Activated CD4-positive, alpha-beta T cell treated with anti-CD3 and anti-CD28 coated beads, Interleukin-2, amount 50 U/mL, for 16 hours (primary cell): ENCODE measurements around the gene CCDC107.
"Not testable (repeated sequence)": the region's sequence is repeated elsewhere in the genome, so short reads cannot be mapped to it uniquely, and the experiment has no call there.

Source experiments
- DNase-seq: peaks from one replicate; pipeline ENCODE4 v3.0.0-alpha.2; 2020

The CCDC107 gene

DNA sequence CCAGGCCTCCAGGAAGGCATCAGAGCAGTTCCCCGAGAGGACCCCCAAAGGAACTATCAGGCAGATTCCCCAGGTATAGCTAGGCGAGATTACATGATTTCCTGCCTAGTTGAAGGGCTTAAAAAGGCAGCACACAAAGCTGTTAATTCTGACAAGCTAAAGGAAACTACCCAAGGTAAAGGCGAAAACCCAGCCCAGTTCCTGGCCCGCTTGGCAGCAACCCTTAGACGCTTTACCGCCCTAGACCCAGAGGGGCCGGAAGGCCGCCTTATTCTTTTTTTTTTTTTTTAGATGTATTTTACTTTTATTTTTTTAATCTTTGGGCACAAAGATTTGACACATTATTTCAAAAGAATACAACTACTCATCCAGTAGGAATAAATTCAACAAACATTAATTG lies 19.3 kb upstream of the CCDC107 start:
- not testable (repeated sequence) for DNase-seq

DNA sequence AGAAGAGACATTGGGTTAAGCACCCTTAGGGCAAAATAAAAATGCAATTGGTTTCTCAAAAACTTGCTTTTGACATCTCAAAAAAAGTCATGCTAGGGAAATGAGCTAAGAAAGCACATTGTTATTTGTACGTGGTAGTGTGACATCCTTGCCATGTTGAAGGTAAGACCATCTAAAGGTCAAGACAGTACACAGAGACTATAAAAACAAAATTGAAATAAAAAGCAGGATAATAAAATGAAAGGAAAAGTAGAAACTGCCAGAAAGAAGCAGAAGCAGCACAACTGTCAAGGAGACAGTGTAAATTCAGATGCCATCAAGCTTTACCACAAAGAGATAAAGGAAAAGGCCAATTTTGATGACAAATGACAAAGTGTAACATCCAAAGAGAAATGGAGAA lies 18.9 kb upstream of the CCDC107 start:
- not testable (repeated sequence) for DNase-seq

DNA sequence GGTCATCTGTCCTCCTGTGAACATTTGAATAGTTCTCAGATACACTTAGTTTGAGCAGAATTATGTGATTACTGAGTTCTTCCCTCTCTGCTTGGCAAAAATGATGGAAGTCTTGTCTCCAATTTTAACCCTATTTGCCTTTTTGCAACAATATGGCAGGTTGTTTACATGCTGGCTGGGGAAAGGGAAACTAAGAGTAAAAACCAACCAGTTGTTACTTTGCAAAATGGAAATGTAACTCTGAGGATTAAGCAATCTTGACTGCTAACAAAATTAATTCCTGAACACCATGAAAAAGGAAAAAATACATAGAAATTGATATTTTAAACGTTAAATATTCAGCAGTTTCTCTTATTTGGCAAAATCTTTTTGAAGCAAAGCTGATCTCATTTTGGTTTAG lies 18.5 kb upstream of the CCDC107 start:
- DNase-seq: no peak

DNA sequence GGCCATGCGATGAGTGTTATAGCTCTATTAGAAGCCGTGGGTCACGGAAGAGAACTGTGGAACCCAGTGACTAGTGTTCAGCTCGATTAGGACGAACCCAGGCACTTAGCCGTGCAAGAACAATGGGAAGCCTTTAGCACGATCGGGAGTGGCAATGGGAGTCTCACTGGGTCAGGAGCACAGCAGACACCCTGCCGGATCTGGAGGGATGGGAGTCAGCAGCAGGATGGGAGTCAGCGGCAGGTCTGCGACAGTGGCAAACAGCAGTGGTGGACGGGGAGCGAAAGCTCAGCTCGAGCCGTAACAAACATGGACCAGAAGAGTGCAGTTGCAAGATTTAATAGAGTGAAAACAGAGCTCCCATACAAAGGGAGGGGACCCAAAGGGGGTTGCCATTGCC lies 17.7 kb upstream of the CCDC107 start:
- not testable (repeated sequence) for DNase-seq

DNA sequence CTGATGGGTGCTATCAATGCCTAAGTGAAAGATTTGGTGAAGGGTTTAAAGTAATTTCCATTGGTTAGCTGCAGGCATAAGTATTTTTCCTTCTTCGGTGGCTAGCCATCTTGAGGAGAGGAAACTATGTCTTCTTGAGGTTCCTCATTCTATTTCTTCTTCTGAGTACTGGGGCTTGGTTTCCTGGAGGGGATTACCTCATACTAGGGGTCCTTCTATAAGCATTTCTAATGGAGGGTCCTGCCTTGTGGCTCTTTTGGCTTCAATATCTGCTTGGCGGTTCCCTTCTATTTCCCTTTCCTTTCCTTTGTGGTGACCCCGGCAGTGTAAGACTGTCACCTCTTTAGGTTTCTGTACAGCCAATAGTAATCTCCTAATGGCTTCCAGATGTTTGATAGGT lies 16.6 kb upstream of the CCDC107 start:
- DNase-seq: not testable (repeated sequence)

DNA sequence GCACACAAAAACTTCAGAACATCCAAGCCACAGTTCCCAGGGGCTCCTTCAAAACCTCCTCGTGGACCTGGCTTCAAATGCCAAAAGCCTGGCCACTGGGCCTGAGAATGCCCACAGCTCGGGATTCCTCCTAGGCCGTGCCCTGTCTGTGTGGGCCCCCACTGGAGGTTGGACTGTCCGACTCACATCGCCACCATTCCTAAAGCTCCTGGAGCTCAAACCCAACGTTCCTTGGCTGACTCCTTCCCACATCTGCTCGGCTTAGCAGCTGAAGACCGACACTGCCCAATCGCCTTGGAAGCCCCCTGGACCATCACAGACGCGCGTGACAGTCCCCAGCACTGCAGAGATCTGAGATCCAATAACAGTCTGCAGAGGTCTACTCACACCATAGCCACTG lies 15.0 kb upstream of the CCDC107 start:
- DNase-seq: no peak

DNA sequence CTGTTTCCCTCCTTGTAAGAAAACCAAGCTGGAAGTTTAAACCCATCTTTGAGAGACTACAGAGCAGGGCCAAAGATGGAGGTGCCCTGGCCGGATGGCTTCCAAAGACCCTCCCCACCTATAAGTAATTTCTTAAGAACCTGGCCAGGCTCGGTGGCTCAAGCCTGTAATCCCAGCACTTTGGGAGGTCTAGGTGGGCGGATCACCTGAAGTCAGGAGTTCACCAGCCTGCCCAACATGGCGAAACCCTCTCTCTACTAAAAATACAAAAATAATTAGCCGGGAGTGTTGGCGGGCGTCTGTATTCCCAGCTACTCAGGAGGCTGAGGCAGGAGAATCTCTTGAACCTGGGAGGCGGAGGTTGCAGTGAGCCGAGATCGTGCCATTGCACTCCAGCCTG lies 12.4 kb upstream of the CCDC107 start:
- DNase-seq: not testable (repeated sequence)

DNA sequence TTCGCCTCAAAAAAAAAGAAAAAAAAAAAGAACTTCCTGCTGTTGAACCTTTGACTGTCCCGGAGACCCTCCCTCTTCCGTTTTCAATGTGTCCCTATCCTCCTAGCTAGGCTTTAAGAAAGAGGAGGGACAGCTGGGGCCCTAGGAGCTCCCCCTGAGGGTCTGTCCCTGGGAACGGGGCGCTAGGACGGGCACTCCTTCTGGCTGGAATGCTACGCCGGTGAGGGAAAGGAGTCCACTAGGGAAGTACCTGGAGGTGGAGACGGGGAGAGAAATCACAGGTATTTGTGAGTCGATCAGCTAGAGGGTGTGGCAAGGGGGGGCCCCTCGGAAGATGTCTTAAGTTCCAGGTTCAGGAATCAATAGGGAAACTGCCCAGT lies 11.9 kb upstream of the CCDC107 start:
- DNase-seq: no peak

DNA sequence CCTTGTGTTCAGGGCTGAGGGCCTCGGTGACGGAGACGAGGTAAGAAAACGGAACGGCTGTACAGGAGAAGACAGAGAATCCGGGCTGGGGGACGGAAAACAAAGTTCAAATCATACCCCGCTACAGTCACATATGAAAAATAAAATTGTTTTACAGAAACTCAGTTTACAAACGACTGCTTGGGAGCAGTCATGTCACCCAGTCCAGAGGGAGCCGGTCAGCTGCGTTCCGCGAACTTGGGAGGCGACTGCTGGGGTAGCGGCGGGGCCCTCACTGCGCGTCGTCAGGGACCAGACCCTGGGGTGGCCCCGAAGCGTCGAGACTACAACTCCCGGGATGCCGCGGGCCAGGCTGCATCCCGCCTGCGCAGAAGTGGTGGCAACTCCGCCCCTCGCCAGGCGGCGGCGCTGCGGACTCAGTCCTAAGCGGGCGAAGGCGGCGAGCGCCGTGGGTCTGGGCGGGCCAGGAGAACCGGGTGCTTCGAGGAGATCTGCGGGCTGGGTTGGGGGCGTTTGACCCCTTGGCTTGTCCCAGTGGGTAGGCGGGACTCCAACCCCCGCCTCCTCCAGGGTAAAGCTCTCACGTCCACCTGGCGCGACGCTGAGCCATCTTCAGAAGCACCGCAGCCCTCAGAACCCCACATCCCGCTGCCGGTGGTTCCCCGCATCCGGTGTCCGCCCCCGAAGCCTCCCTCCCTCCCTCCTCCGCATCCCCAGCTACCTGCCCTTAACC lies 11.4 kb upstream of the CCDC107 start:
- peak; percentile 93 for DNase-seq

DNA sequence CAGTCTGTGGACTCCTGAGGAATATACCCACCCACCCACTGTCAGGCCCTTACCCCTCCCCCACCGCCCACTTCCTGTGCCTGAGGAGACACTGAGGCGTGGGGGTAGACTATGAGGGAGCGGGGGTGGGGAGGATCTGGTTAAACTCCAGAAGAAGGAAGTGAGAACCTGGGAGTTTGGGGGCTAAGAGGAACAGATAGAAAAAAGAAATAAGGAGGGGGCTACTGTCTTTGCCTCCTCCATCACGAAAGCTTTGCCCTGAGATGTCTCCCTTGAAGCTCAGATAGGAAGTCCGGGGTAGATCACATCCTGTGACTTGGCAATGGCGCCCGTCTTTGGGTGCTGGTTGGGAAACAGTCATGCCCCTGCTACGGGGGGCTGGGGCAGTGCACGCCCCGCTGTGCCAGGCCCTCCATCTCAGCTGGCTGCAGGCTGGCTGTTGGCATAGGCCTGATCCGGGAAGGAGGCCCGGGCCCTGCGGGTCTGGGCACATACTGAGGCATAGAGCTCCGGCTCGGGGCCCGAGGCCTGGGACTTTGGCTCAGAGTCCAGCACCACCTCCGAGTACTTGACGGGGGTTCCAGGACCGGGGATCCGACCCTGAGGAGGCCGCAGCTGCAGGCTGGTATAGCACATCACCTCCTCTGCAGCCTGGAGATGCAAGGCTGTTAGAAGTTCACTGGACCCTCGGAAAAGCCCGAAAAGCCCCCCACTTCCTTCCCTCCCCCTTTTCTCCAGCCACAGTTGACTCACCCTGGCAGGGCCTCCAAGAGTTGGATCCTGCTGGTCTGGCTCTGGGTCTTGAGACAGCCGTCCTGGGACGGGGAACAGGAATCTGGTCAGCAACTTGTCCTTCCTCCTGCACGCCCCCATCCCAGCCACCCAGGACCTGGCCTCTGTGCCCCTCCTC lies 8.4 kb upstream of the CCDC107 start:
- peak; percentile 57 for DNase-seq

DNA sequence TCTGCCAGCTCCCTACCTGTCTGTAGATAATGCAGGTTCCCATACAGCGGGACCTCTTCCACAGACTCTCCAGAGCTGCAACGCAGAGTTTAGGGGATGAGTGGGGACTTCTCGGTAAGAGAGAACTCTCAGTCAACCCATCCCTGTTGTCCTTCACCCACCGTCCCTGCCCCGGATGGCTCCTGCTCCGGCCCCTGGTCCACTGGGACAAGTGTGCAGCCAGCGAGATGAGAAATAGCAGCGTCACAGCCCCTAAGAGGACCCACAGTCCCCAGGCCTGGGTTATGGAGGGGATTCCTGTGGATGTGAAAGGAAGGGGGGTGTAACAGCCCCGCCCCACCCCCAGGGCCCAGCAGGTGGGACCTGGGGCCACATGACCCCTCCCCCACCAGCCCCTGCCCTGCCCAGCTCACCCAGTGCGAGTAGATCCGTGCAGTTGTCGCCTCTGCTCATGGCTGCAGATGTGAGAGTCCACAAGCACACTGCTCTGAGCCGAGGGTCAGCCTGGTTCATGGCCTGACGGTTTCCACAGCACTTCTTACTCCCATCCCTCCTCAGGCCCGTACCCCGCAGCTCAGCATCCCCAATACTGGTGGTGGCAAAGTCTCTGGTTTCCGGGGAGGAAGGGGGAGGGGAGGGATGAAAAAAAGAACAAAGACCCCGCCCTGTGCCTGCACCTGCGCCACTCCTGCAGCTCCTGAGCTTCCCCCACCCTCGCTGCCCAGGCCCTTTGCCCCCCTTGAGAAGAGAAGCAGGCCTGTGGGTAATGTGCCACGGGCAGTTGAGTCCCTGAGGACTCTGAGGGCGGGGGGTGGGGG lies 7.5 kb upstream of the CCDC107 start, which contains the start of gene SIT1:
Gene SIT1, minus strand, starts transcription at position 591 of the 818 bp plus-strand sequence. Its CDS starts 78 bp downstream, at position 513.
- DNase-seq: peak; percentile 47

DNA sequence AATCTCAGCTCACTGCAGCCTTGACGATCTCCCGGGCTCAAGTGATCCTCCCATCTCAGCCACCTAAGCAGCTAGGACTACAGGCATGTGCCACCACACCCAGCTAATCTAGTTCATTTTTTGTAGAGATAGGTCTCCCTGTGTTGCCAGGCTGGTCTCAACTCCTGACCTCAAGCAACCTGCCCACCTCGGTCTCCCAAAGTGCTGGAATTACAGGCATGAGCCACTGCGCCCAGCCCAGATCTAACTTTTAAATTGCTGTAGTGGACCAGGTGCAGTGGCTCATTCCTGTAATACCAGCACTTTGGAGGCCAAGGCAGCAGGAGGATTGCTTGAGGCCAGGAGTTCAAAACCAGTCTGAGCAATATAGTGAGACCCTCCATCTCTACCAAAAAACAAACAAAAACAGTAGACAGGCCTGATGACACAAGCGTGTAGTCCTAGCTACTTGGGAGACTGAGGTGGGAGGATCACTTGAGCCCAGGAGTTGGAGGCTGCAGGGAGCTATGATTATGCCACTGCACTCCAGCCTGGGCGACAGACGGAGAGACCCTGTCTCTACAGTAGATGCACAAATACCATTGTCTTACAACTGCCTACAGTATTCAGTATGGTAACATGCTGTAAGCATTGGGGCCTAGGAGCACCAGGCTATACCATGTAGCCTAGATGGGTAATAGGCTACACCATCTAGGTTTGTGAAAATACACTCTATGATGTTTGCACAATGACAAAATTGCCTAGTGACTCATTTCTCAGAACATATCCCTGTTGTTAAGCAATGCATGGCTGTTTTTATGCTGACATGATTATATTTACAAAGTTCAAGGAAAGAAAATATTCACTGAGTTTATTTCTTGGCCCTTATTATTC lies 5.9 kb upstream of the CCDC107 start:
- no peak for DNase-seq

DNA sequence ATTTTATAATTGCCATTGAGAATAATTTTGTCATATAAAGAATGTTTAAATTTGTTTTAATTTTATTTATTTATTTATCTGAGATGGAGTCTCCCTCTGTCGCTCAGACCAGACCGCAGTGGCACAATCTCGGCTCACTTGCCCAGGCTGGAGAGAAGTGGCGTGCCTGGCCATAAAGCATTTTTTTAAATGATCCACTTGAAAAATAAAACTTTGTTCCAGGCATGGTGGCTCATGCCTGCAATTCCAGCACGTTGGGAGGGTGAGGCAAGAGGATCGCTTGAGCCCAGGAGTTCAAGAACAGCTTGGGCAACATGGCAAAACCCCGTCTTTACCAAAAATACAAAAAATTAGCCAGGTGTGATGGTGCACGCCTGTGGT lies 5.3 kb upstream of the CCDC107 start:
- DNase-seq: no peak

DNA sequence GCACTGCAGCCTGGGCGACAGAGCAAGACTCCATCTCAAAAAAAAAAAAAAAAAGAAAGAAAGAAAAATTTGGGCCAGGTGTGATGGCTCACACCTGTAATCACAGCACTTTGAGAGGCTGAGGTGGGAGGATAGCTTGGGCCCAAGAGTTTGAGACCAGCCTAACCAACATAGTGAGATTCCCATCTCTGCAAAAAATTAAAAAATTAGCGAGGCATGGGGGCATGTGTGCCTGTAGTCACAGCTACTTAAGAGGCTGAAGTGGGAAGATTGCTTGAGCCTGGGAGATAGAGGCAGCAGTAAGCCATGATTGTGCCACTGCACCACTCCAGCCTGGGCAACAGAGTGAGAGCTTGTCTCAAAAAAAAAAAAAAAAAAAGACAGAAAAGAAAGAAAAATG lies 4.5 kb upstream of the CCDC107 start:
- no peak for DNase-seq

DNA sequence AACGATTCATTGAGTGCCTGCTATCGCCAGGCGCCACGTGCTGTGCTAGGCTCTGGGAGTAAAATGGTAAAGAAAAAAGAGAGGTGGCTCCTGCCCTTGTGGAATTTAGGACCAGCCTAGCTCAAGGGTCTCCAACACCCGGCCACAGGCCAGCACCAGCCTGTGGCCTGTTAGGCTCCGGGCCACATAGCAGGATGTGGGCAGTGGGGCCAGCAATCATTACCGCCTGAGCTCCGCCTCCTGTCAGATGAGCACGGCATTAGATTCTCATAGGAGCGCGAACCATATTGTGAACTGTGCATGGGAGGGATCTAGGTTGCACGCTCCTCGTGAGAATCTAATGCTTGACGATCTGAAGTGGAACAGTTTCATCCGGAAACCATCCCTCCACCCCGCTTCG lies 1.7 kb upstream of the CCDC107 start:
- DNase-seq: no peak

DNA sequence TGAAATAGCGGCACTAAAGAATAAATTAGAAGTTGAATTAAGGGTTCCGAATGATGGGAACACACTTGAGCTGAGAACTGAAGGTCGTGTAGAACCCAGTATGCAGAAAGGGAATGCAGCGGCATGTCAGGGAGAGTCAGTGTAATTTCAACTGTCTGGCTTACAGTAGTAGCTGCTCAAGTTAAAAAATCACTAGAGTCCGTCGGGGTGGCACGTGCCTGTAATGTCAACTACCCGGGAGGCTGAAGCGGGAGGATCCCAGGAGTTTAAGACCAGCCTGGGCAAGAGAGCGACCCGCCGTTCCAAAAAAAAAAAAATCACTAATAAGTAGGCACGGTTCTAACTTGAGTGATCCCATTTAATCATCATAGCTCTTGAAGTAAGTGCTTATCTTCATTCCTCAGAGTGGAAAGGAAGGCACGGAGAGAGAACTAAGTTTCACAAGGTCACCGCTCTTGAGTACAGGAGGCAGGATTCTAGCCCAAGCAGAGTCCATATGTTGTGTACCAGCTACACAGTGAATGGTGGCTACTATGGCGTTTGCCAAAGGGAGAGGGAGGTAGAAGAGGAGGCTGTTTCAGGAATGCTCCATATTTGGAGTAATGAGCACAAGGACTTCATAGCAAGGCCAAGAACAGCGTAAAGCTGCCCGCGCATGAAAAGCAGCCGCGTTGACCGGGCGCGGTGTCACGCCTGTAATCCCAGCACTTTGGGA lies 1.1 kb upstream of the CCDC107 start:
- DNase-seq: no peak

DNA sequence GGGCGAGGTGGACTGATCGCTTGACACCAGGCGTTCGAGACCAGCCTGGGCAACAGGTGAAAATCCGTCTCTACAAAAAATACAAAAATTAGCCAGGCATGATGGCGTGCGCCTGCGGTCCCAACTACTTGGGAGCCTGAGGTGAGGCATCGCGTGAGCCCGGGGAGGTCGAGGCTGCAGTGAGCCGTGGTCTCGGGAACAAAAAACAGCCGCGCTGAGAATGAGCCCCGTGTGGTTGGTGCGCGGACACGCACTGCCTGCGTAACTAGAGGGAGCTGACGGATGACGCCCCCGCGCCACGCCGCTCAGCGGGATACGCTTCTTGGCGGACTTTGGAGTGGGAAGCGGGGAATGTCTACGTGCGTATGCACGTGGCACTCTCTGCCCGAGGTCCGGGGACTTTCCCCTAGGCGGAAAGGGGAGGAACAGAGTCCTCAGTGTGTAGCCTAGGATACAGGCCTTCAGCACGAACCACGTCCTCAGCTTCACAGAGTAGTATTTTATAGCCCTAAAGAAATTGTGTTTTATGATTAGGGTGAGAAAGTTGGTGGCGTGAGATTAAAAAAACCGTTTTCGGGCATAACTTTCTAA lies 451 bp upstream of the CCDC107 start, which contains the start of gene RMRP:
Gene RMRP, minus strand, starts transcription at position 474 of the 591 bp plus-strand sequence.
- DNase-seq: peak; percentile 99

DNA sequence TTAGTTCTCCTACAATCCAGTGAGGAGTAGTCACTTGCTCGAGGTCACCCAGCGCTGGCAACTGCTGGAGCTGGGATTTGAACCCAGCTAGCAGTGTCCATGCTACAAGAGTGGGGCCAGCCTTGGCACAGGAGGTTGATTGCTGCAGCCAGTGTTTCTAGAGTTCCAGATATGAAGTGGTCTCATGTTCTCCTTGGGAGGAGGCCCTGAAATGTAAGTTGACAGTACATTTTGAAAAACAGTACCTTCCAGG lies 802 bp downstream of the CCDC107 start:
- peak; percentile 36 for DNase-seq

DNA sequence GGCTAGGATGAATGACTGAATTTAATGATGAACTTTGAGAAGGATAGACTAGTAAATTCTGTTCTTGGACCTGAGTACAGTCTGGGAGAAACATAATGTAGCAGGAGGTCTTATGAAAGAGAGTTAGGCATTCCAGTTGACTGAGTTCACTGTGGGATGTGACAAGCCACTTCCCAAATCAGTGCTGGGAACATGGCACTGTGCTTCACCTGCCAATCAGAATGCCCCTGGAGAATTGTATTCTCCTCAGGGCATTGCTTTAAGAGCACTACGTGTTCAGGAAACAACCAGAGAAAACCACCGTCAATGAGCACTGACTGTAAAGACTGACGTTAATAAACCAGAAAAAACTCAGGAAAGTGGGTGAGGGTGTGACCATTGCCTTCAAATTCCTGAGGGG lies 1.2 kb downstream of the CCDC107 start:
- no peak for DNase-seq

DNA sequence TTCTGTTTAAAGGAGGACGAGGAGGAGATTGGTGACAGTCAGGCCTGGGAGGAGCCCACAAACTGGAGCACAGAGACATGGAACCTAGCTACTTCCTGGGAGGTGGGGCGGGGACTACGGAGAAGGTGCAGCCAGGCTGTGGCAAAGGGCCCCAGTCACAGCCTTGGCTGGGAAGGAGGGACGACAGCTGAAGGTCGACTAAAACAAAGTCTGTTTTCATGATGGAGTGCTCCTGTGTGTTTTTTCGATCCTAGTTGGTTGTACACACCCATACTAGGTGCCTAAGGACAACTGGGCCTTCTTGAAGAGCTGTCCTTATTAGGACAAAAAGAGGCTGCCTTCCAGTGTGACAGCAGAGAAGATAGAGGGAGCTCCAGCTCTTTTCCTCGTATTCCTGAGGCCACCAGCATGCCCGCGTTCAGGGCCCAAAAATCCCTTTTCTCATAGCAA lies 2.9 kb downstream of the CCDC107 start:
- DNase-seq: no peak

DNA sequence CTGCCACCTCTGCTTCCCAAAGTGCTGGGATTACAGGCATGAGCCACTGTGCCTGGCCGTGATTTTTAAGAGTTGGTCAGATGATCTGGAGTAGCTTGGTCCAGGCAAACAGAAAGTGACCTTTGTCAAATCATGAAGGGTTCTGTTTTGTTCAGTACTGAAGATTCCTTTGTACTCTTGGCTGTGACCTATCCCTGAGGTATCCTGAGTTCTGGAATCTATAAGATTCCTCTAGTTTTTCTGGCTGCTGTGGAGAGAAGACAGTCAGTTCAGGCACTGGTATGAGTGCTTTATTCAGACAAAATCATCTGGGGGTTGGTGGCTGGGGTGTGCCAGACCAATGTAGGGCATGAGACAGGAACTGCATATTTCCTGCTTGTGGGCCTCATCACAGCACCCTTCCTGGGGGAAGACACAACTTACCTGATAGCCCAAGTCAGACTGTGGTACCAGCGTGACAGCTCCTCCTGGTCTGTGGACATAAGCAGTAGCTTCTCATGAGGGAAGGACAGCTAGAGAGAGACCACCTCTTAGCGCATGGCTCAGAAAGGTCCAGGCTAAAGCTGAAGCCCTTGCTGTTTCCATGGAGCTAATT lies 3.8 kb downstream of the CCDC107 start:
- DNase-seq: peak; percentile 39
